GM21526 (cell line): ENCODE data around the gene RPL12.
"Not testable (repeated sequence)": the region's sequence is repeated elsewhere in the genome, so short reads cannot be mapped to it uniquely, and the experiment has no call there.

Experiments
- ATAC-seq: cut with Tn5 transposase; IDR thresholded peaks from one replicate; pipeline ENCODE4 v1.9.1; 2021; ENCODE audit warnings: moderate library complexity; ENCODE audit not compliant: unreplicated experiment, low FRiP score

The RPL12 gene

GRCh38 chr9:127470662-127471061 lies 19.5 kb upstream of the RPL12 start:
- ATAC-seq, result no peak

DNA sequence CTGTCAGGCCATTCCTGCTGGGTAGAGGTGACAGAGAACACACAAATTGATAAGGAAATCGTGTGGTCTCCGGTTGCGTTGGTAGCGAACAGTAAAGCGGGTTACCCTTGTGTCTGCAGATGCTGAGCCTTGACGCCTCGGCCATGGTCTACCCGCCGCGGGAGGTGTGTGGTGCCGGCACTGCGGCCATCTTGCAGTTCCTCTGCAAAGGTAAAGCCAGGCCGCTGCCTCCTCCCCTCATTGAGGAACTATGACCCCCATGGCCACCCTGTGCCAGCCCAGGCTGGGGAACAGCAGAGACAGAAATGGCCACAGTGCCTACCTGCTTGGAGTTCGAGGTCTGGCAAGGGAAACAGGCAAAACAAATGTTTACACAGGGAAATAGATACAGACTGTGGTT lies 16.4 kb upstream of the RPL12 start:
- ATAC-seq, result no peak

GRCh38 chr9:127466407-127466917 lies 15.3 kb upstream of the RPL12 start:
- not testable (repeated sequence) for ATAC-seq

- ATAC-seq, result no peak
Measured at GRCh38 chr9:127463911-127464310, 12.7 kb upstream of the RPL12 start.

DNA sequence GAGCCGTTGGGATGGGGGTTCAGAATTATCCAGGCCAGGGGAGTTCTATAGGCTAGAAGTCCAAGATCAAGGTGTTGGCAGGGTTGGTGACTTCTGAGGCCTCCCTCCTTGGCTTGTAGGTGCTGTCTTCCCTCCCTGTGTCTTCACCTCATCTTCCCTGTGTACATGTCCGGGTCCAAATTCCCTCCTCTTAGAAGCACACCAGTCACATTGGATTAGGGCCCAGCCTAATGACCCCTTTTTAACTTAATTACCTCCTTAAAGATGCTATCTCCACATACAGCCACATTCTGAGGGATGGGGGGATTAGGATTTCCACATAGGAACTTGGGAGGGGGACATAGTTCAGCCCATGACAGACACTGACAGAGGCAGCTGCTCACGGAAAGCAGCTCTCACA lies 12.2 kb upstream of the RPL12 start:
- ATAC-seq, result no peak

DNA sequence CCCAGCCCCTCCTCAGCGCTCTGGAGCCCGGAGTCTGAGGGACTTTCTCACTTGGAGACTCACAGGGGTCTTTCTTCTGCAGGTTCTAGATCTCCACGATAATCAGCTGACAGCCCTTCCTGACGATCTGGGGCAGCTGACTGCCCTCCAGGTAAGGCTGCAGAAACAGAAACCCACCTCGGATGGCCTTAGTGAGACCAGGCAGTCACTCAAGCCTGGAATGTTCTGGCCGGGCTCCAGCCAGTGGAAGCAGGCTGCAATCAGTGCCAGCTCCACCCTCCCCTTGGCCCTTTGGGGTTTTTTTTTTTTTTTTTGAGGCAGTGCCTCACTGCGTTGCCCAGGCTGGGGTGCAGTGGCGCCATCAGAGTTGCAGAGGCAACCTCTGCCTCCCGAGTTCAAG lies 7.7 kb upstream of the RPL12 start:
- no peak for ATAC-seq

DNA sequence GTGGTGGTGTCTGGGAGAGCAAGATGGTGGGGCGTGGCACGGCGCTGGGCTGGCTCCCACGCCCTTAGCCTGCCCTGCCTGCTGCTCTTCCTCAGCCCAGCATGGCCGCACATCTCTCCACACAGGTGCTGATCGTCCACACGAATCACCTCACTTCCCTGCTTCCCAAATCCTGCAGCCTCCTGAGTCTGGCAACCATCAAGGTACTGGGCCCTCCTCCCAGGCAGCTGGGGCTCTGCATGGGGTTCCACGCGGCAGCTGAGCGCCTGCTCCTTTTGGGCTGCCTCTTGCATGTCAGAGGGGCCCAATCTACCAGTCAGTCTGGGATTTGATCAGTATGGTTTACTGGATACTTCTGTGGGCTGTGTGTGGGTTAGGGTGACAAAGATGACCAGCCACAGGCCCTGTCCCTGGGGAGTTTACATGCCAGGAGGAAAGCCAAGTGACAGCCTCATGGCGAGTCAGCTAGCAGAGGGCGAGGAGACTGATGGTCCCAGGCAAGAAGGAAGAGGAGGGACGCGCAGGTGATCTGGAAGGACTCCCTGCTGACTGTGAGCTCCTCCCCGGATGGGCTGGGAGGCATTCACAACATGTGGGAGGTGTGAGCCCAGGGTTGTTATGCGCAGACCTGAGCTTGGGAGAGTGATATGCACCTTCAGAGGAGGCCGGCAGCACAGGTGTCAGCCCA lies 6.1 kb upstream of the RPL12 start:
- no peak for ATAC-seq

DNA sequence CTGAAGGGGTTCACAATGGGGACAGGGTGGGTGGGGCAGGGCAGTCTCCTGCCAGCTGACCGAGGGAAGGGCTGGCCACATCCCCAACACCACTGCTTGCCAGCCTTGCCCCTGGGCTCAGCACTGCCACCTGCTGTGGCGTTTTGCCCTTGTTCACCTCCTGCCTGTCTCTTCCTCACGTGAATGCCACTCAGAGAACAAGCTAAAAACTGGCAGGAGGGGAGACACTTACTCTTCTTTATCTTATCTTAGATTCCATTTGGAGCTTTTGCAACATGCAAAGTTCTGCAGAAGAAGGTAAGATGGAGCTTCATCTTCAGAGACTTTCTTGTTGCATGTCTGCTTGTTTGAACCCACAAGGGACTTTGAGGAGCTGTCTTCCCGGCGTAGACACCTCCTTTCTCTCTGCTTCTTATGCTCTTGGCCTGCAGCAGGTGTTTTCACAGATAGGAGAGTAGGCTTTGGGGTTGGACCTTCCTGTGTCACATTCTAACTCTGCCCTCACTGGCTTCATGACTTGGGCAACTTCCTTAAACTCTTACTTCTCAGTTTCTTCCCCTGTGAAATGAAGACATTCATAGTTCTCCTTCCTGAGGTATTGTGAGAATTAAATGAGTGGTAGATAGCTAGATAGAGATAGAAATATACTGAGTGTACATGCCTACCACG lies 4.3 kb upstream of the RPL12 start:
- ATAC-seq, result no peak

GRCh38 chr9:127452691-127453090 lies 1.5 kb upstream of the RPL12 start:
- no peak for ATAC-seq

DNA sequence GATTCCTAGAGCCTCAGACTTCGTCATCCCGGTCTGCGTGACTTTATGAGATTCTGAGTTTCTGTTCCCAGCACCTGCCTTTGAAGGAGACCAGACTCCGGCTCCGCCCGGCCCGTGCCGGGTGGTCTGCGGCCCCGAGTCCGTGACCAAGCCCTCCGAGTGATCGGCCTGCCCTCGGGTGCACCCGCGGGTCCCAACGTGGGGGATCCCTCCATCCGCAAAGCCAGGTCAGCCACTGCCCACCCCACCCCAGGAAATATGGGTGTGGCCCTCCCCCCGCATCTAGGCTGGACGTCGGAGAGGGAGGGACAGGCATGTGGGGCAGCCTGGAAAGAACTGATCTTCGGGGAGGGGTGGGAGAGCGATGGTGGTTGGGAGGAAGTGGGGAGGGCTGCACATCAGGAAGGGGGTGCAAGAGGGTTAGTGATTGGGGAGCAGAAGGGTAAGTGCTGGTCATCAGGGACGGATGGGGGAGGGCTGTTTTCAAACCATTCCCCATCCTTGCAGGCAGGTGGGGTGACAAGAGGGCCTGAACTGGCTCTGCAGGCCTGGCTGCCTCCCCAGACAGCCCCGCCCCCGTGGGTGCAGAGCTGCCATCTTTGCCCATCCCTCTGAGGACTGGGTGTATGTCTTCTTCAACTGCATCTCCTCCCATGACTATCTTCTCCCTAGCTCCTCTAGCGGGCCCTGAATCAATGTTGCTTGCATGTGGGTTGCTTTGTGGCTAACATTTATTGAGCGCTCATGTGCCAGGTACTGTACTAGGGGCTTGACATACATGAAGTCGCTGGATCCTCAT lies 851 bp upstream of the RPL12 start:
- no peak for ATAC-seq

- ATAC-seq, result no peak
Measured at GRCh38 chr9:127451608-127451857, 327 bp upstream of the RPL12 start.

DNA sequence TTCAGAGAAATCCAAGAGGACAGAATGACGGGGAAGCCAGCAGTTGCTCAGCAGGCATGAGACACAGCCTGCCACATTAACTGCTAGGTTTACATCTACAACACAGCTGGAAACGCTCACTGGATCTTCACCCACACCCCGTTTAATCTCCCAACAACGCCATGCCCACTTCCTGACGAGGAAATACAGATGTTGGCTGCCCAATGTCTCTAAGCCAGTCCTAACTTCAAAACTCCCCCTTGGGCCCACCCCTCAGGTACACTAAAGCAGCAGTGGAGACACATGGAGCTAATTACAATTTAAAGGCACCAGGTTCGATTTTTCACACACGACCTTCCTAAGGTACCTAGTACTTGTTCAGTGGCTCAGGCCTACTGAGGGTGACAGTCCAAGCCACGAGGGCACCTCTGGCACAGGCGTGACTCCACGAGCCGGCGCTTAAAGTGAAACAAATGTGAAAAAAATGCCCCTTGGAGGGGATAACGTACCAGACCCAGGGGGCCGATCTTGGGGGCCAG lies 904 bp downstream of the RPL12 start:
- no peak for ATAC-seq

- no peak for ATAC-seq
Measured at GRCh38 chr9:127449332-127449966, 1.8 kb downstream of the RPL12 start.

DNA sequence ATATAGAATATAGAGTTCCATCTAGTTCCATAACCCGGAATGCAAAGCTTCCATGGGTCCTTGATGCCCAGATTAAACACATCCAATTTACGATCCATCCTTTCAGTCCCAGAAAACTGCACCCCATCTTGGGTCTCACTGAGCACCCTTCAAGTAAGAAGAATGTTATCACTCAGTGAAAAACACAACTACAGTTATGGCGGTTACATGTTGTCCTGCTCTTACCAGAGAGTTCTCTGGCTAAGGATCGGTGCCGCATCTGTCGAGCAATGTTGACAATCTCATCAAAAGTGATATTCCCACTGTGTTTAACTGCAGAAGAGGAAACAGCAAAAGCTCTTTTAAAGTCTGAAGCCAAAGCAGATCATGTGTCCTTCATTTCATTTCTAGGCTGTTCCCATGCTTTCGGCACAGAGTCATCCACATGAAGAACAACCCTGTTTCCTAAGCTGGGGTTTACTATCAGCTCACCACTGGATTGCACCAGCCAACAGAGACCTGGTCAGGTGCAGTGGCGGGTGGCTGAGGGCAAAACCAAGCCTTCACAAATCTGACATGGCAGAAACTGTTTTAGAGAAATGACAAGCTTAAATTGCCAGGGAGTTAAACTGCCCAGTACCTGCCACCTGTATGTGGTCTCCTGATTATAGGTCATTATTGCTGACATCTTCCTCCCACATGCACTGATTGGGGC lies 2.9 kb downstream of the RPL12 start:
- ATAC-seq, result no peak

- no peak for ATAC-seq
Measured at GRCh38 chr9:127447416-127448111, 3.6 kb downstream of the RPL12 start.

DNA sequence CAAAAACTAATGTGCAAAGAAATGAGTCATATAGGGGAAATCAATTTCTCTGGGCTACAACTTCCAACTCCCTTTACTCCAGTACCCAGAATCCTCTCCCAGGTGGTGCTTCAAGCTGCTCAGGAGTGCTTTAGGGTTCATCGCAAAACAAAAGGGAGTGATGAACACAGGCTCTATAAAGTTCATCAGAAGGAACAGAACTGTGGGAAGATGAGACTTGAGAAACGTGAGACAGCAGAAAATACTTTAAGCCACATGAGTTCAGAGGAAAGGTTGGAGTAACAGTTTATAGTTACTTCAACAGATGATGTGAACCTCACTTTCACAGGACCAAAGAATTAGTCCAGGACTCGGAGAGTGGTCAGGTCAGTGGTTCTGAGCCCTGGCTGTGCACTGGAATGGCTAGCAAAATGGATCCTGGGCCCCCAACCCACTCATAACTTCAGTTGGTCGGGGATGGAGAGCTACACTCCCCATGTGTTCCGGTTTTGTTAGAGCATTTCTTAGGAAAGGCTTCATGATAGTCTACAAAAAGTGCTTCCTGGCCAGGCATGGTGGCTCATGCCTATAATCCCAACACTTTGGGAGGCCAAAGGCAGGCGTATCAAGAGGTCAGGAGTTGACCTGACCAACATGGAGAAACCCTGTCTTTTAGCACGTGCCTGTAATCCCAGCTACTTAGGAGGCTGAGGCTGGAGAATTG lies 4.3 kb downstream of the RPL12 start:
- ATAC-seq, result no peak

DNA sequence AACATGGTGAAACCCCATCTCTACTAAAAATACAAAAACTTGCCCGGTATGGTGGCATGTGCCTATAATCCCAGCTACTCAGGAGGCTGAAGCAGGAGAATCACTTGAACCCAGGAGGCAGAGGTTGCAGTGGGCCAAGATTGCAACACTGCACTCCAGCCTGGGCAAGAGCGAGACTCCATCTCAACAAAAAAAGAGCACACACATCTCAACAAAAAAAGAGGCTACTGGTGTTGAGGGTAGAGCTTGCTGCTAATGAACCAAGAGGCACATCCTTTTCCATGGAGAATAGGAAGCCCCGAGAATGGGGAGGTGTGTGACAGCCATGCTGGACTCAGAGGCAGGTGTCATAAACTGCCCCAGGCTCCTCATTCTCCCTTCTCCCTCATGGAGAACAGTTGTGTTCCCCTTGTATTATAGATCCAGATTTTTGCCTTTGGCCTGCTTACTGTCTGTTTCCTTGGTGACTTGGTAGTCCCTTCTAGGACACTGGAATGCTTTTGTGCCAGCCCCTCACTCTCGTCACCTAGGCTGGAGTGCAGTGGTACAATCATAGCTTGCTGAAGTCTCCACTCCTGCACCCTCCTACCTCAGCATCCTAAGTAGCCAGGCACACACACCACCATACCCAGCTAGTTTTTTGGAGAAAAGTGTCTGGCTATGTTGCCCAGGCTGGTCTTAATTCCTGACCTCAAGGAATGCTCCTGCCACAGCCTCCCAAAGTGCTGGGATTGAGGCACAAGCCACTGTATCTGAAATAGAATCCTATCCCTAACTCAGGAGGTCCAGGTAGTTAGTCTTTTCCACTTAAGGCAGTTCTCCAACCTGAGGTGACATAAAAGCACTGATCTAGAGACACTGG lies 5.1 kb downstream of the RPL12 start:
- no peak for ATAC-seq
